Endodermal cell (in vitro differentiated cells): ENCODE measurements around the gene MANSC4. TPM values are rescaled to one million over a fixed set of nuclear protein-coding genes. Genes with fewer than 3 reads are reported as not detected.

Experiments
- DNase-seq: peaks from one replicate; pipeline ENCODE4 v3.0.0-alpha.2; 2017
- H3K27ac ChIP-seq: 2 replicates; pipeline ENCODE4 v1.5.1; 2013; ENCODE audit warnings: mild to moderate bottlenecking, low read depth, low read length, moderate library complexity
- H3K27me3 ChIP-seq: 2 replicates; pipeline ENCODE4 v1.6.1; 2013; ENCODE audit warnings: mild to moderate bottlenecking, low read length, moderate library complexity; ENCODE audit not compliant: insufficient read depth, control insufficient read depth, poor library complexity, severe bottlenecking
- H3K36me3 ChIP-seq: 2 replicates; pipeline ENCODE4 v1.7.0; 2013; ENCODE audit warnings: mild to moderate bottlenecking, low read length, moderate library complexity; ENCODE audit not compliant: control insufficient read depth, insufficient read depth
- H3K4me1 ChIP-seq: one replicate; pipeline ENCODE4 v1.7.0; 2013; ENCODE audit warnings: low read length; ENCODE audit not compliant: control insufficient read depth, insufficient read depth
- H3K4me3 ChIP-seq: 2 replicates; pipeline ENCODE4 v1.5.1; 2013; ENCODE audit warnings: mild to moderate bottlenecking, low read length, moderate library complexity
- H3K9ac ChIP-seq: 2 replicates; pipeline ENCODE4 v1.6.1; 2013; ENCODE audit warnings: mild to moderate bottlenecking, low read length, moderate library complexity; ENCODE audit not compliant: poor library complexity, severe bottlenecking; ENCODE audit errors: extremely low read depth
- H3K9me3 ChIP-seq: 2 replicates; pipeline ENCODE4 v1.6.1; 2013; ENCODE audit warnings: mild to moderate bottlenecking, low read length, moderate library complexity; ENCODE audit not compliant: control insufficient read depth
- H3K27ac Mint-ChIP-seq: 2 replicates; pipeline ENCODE4 v1.8.0; 2020; ENCODE audit warnings: mixed read lengths
- H3K27me3 Mint-ChIP-seq: 2 replicates; pipeline ENCODE4 v1.8.0; 2021; ENCODE audit warnings: mild to moderate bottlenecking, mixed read lengths; ENCODE audit not compliant: insufficient read depth
- H3K36me3 Mint-ChIP-seq: 2 replicates; pipeline ENCODE4 v1.8.0; 2020; ENCODE audit warnings: low read depth, mixed read lengths
- H3K4me1 Mint-ChIP-seq: 2 replicates; pipeline ENCODE4 v1.8.0; 2020; ENCODE audit warnings: mixed read lengths
- H3K4me3 Mint-ChIP-seq: 2 replicates; pipeline ENCODE4 v1.8.0; 2020; ENCODE audit warnings: mild to moderate bottlenecking, moderate library complexity, mixed read lengths
- H3K9me3 Mint-ChIP-seq: 2 replicates; pipeline ENCODE4 v1.8.0; 2020; ENCODE audit warnings: mild to moderate bottlenecking, mixed read lengths
- CTCF ChIP-seq: fragments of 200-600 bp; sonication (generic); conservative IDR thresholded peaks from 2 replicates; pipeline ENCODE4 v1.5.0; 2021; ENCODE audit warnings: antibody characterized with exemption, mild to moderate bottlenecking
- WGBS, 2 experiments: methylation state at CpG; one replicate each; pipeline versions ENCODE4 v1.1.5 to v1.1.7; 2013; ENCODE audit warnings: missing lambda C conversion rate in 2 of 2, mixed read lengths in 1 of 2; ENCODE audit not compliant: insufficient coverage in 1 of 2, insufficient read length in 1 of 2; 5-methylcytosine and 5-hydroxymethylcytosine counted together
- total RNA-seq, 2 donors: library from RNA; stranded (reverse); fragmentation: NEBNext Ultra II Directional in 1 of 2; extraction: Animal tissue kit (Norgen Biotek cat#: 25700) in 1 of 2; gene quantifications; 2 replicates in 1 of 2; 3 replicates in 1 of 2; pipeline ENCODE4 v1.2.1, GENCODE V29; 2021

Gene MANSC4
- total RNA-seq, 2 donors from 2014 or later: not detected

- H3K4me1 Mint-ChIP-seq: peaks cover 23% of the 10 kb centered on the region
- H3K36me3 Mint-ChIP-seq: peaks cover 4% of the 10 kb centered on the region
- DNase-seq: no peak
- Histone ChIP-seq H3K27me3 (no peaks in the 10 kb centered on the region), H3K4me3 (no peak overlapping the region), H3K9ac (no peak overlapping the region), H3K9me3 (no peaks in the 10 kb centered on the region), H3K27ac (no peak overlapping the region), H3K4me1 (no peaks in the 10 kb centered on the region), H3K36me3 (peaks cover 2% of the 10 kb centered on the region)
- no peak for TF ChIP-seq CTCF
- WGBS, 2 experiments: 90 to 93% methylated on average over 3 to 5 of the region's 5 CpGs
- H3K27ac Mint-ChIP-seq: no peak overlapping the region
- no peak overlapping the region for H3K4me3 Mint-ChIP-seq
- no peaks in the 10 kb centered on the region for H3K9me3 Mint-ChIP-seq
- H3K27me3 Mint-ChIP-seq: no peaks in the 10 kb centered on the region
These were observed 2.9 kb downstream of the MANSC4 start for GRCh38 chr12:27777141-27777540.

GRCh38 chr12:27772328-27773049, 7.5 kb downstream of the MANSC4 start:
- no peak overlapping the region for H3K4me3 ChIP-seq
- no peaks in the 10 kb centered on the region for H3K27me3 ChIP-seq
- H3K9ac ChIP-seq: no peak overlapping the region
- WGBS, 2 experiments: 95 to 100% methylated on average over 1 to 4 of the region's 5 CpGs
- H3K9me3 Mint-ChIP-seq: no peaks in the 10 kb centered on the region
- no peaks in the 10 kb centered on the region for H3K36me3 Mint-ChIP-seq
- H3K4me3 Mint-ChIP-seq: no peak overlapping the region
- no peak for TF ChIP-seq CTCF
- H3K27me3 Mint-ChIP-seq: no peaks in the 10 kb centered on the region
- H3K27ac Mint-ChIP-seq: no peak overlapping the region
- DNase-seq: no peak
- H3K9me3 ChIP-seq: no peaks in the 10 kb centered on the region
- peaks cover 11% of the 10 kb centered on the region for H3K4me1 Mint-ChIP-seq
- H3K4me1 ChIP-seq: no peaks in the 10 kb centered on the region
- no peaks in the 10 kb centered on the region for H3K36me3 ChIP-seq
- H3K27ac ChIP-seq: no peak overlapping the region

GRCh38 chr12:27771481-27772327, 8.3 kb downstream of the MANSC4 start:
- Histone ChIP-seq H3K36me3 (no peaks in the 10 kb centered on the region), H3K4me1 (no peaks in the 10 kb centered on the region), H3K27ac (no peak overlapping the region), H3K9ac (no peak overlapping the region), H3K9me3 (no peaks in the 10 kb centered on the region), H3K27me3 (no peaks in the 10 kb centered on the region), H3K4me3 (no peak overlapping the region)
- WGBS, 2 experiments: 80 to 86% methylated on average over 1 to 2 of the region's 3 CpGs
- Mint-ChIP-seq H3K4me1 (peaks cover 10% of the 10 kb centered on the region), H3K4me3 (no peak overlapping the region), H3K27ac (no peak overlapping the region), H3K9me3 (no peaks in the 10 kb centered on the region), H3K36me3 (no peaks in the 10 kb centered on the region), H3K27me3 (no peaks in the 10 kb centered on the region)
- no peak for DNase-seq
- TF ChIP-seq CTCF: no peak
